SK-N-SH (cell line): ENCODE results near the gene FOXN4. TPM values are rescaled to one million over a fixed set of nuclear protein-coding genes. Genes with fewer than 3 reads are reported as not detected.

ENCODE experiments used
- CTCF ChIA-PET: fragments of 300-600, 350-600 bp; formaldehyde crosslinking; extraction: SDS; loops from one replicate; lab custom pipeline; 2021; lab: Yijun Ruan, JAX
- POLR2A ChIA-PET: fragments of 350-600 bp; sonication (Branson Sonifier 250); formaldehyde crosslinking; extraction: SDS; loops from one replicate; lab custom pipeline; 2020; ENCODE audit warnings: antibody characterized with exemption, inconsistent platforms; lab: Yijun Ruan, JAX
- DNase-seq: peaks from one replicate; pipeline ENCODE4 v3.0.0; 2012
- H2AFZ ChIP-seq: fragments of 200-600 bp; sonication (generic); 2 replicates; pipeline ENCODE4 v1.8.1; 2016; ENCODE audit warnings: antibody characterized with exemption, mild to moderate bottlenecking, low read depth
- H3F3A ChIP-seq: fragments of 200-600 bp; sonication (generic); replicated peaks from 2 replicates; pipeline ENCODE3; 2016; ENCODE audit warnings: antibody characterized with exemption, mild to moderate bottlenecking; ENCODE audit not compliant: insufficient read depth
- H3K27ac ChIP-seq, 2 experiments: fragments of 200-500 bp in 1 of 2; fragments of 200-600 bp in 1 of 2; sonication (Bioruptor generic) in 1 of 2; sonication (generic), shearing (Covaris generic) in 1 of 2; 2 replicates each; pipeline versions ENCODE4 v1.5.1 to v1.6.1; 2014 to 2016; ENCODE audit warnings: low read depth in 2 of 2, inconsistent platforms in 1 of 2, low read length in 1 of 2, mild to moderate bottlenecking in 1 of 2, mixed read lengths in 1 of 2
- H3K27me3 ChIP-seq: fragments of 200-600 bp; sonication (generic), shearing (Covaris generic); 2 replicates; pipeline ENCODE4 v1.6.1; 2016; ENCODE audit warnings: mixed run types; ENCODE audit not compliant: insufficient read depth
- H3K36me3 ChIP-seq, 2 experiments: fragments of 200-500 bp in 1 of 2; fragments of 200-600 bp in 1 of 2; sonication (Bioruptor generic) in 1 of 2; sonication (generic) in 1 of 2; replicated peaks in 1 of 2; 2 replicates each; pipeline versions ENCODE3 to v1.5.1; 2014 to 2016; ENCODE audit warnings: low read length in 1 of 2, mild to moderate bottlenecking in 1 of 2; ENCODE audit not compliant: insufficient read depth in 2 of 2, control insufficient read depth in 1 of 2
- H3K4me1 ChIP-seq, 2 experiments: fragments of 200-500 bp in 1 of 2; fragments of 200-600 bp in 1 of 2; sonication (Bioruptor generic) in 1 of 2; sonication (generic), shearing (Covaris generic) in 1 of 2; 2 replicates each; pipeline versions ENCODE4 v1.5.1 to v1.6.1; 2014 to 2016; ENCODE audit warnings: low read depth in 1 of 2, low read length in 1 of 2, mixed run types in 1 of 2; ENCODE audit not compliant: insufficient read depth in 2 of 2, control insufficient read depth in 1 of 2
- H3K4me2 ChIP-seq: fragments of 200-600 bp; sonication (generic), shearing (Covaris generic); 2 replicates; pipeline ENCODE4 v1.6.1; 2017; ENCODE audit warnings: mixed run types
- H3K4me3 ChIP-seq, 2 experiments: fragments of 200-500 bp in 1 of 2; fragments of 200-600 bp in 1 of 2; sonication (Bioruptor generic) in 1 of 2; sonication (generic), shearing (Covaris generic) in 1 of 2; 2 replicates each; pipeline versions ENCODE4 v1.5.1 to v1.8.1; 2014 to 2016; ENCODE audit warnings: low read depth in 2 of 2, inconsistent platforms in 1 of 2, low read length in 1 of 2, mild to moderate bottlenecking in 1 of 2, mixed read lengths in 1 of 2, moderate library complexity in 1 of 2
- H3K79me2 ChIP-seq: fragments of 200-600 bp; sonication (generic); 2 replicates; pipeline ENCODE4 v1.8.1; 2017; ENCODE audit warnings: mild to moderate bottlenecking; ENCODE audit not compliant: insufficient read depth
- H3K9ac ChIP-seq: fragments of 200-600 bp; sonication (generic); 2 replicates; pipeline ENCODE4 v1.6.1; 2017; ENCODE audit warnings: mixed run types
- H3K9me2 ChIP-seq: fragments of 200-600 bp; sonication (generic); 2 replicates; pipeline ENCODE4 v1.6.1; 2017; ENCODE audit warnings: mixed run types
- H3K9me3 ChIP-seq: fragments of 200-600 bp; sonication (generic); 2 replicates; pipeline ENCODE4 v1.6.1; 2017; ENCODE audit warnings: mixed run types, mild to moderate bottlenecking, moderate library complexity
- H4K20me1 ChIP-seq: fragments of 200-600 bp; sonication (generic); 2 replicates; pipeline ENCODE4 v1.6.1; 2017; ENCODE audit warnings: mild to moderate bottlenecking, mixed run types; ENCODE audit not compliant: insufficient read depth
- CHD2 ChIP-seq: fragments of 150-350 bp; IDR thresholded peaks from 2 replicates; pipeline ENCODE4 v1.6.1; 2018; ENCODE audit warnings: low read length; ENCODE audit not compliant: partially characterized antibody
- ELF1 ChIP-seq: IDR thresholded peaks from 2 replicates; pipeline ENCODE4 v1.4.0; 2012
- EZH2phosphoT487 ChIP-seq: fragments of 200-600 bp; sonication (generic); IDR thresholded peaks from 2 replicates; pipeline ENCODE4 v1.6.1; 2017; ENCODE audit warnings: low read depth, mixed run types, mild to moderate bottlenecking, antibody characterized with exemption, moderate library complexity, borderline replicate concordance
- FOSL2 ChIP-seq: IDR thresholded peaks from 2 replicates; pipeline ENCODE4 v1.4.0; 2012; ENCODE audit warnings: low read depth, mild to moderate bottlenecking, moderate library complexity, borderline replicate concordance
- FOXJ3 ChIP-seq: sonication (generic); formaldehyde crosslinking; IDR thresholded peaks from 2 replicates; pipeline ENCODE4 v1.5.1; 2020; ENCODE audit warnings: mild to moderate bottlenecking, missing genetic modification reagents
- FOXM1 ChIP-seq: IDR thresholded peaks from 2 replicates; pipeline ENCODE4 v1.4.0; 2012; ENCODE audit warnings: low read depth, mild to moderate bottlenecking
- GABPA ChIP-seq: IDR thresholded peaks from 2 replicates; pipeline ENCODE4 v1.4.0; 2012; ENCODE audit warnings: low read depth, mild to moderate bottlenecking
- NFIC ChIP-seq: IDR thresholded peaks from 2 replicates; pipeline ENCODE4 v1.4.0; 2012; ENCODE audit warnings: borderline replicate concordance
- NRF1 ChIP-seq: IDR thresholded peaks from 2 replicates; pipeline ENCODE4 v1.6.1; 2012; ENCODE audit warnings: low read depth, mild to moderate bottlenecking, low read length
- PBX3 ChIP-seq: IDR thresholded peaks from 2 replicates; pipeline ENCODE4; 2012
- POLR2AphosphoS5 ChIP-seq: IDR thresholded peaks from 2 replicates; pipeline ENCODE4 v1.6.1; 2012; ENCODE audit warnings: low read depth, low read length
- RAD21 ChIP-seq: IDR thresholded peaks from 2 replicates; pipeline ENCODE4 v1.6.1; 2012; ENCODE audit warnings: mild to moderate bottlenecking, low read length
- RCOR1 ChIP-seq: fragments of 150-350 bp; IDR thresholded peaks from 2 replicates; pipeline ENCODE4 v1.6.1; 2017; ENCODE audit warnings: antibody characterized with exemption, low read length
- RXRA ChIP-seq: IDR thresholded peaks from 2 replicates; pipeline ENCODE4 v1.4.0; 2012; ENCODE audit warnings: low read depth, mild to moderate bottlenecking, borderline replicate concordance
- SIN3A ChIP-seq: IDR thresholded peaks from 2 replicates; pipeline ENCODE4 v1.6.1; 2012; ENCODE audit warnings: low read depth, mild to moderate bottlenecking, low read length, moderate library complexity, borderline replicate concordance
- SMC3 ChIP-seq: IDR thresholded peaks from 2 replicates; pipeline ENCODE4 v1.6.1; 2012; ENCODE audit warnings: low read depth, low read length, improper control_type of control experiment
- TAF1 ChIP-seq: IDR thresholded peaks from 2 replicates; pipeline ENCODE4 v1.6.1; 2012; ENCODE audit warnings: low read depth, mild to moderate bottlenecking, low read length, moderate library complexity, borderline replicate concordance
- TCF12 ChIP-seq: IDR thresholded peaks from 2 replicates; pipeline ENCODE4 v1.4.0; 2012
- USF2 ChIP-seq: fragments of 150-350 bp; IDR thresholded peaks from 2 replicates; pipeline ENCODE4 v1.6.1; 2017; ENCODE audit warnings: antibody characterized with exemption, low read length, low read depth, borderline replicate concordance
- WGBS: methylation state at CpG from one replicate; pipeline ENCODE4 v1.1.6; 2017; ENCODE audit warnings: low lambda C conversion rate; 5-methylcytosine and 5-hydroxymethylcytosine counted together
- polyA plus RNA-seq, 3 experiments: library from polyadenylated mRNA; depleted of rRNA; stranded (reverse); fragments of >200 nt; gene quantifications; 2 replicates each; pipeline ENCODE4 v1.2.3, GENCODE V29; 2012
- TF ChIP-seq, protein P1 (sequence below): IDR thresholded peaks from 2 replicates; pipeline ENCODE4 v1.4.0; 2012; ENCODE audit warnings: low read depth, borderline replicate concordance
- TF ChIP-seq, protein P2 (sequence below): fragments of 200-600 bp; sonication (generic); IDR thresholded peaks from 2 replicates; pipeline ENCODE4 v1.6.1; 2017; ENCODE audit warnings: antibody characterized with exemption, mild to moderate bottlenecking, moderate library complexity
- TF ChIP-seq, protein P3 (sequence below): fragments of 150-350 bp; IDR thresholded peaks from 2 replicates; pipeline ENCODE4 v1.6.1; 2016; ENCODE audit warnings: mild to moderate bottlenecking, low read depth, low read length

FOXN4 gene
- polyA plus RNA-seq, 1 of the 3 experiments (the other 2 are of a cell fraction): 0.10 TPM

DNA sequence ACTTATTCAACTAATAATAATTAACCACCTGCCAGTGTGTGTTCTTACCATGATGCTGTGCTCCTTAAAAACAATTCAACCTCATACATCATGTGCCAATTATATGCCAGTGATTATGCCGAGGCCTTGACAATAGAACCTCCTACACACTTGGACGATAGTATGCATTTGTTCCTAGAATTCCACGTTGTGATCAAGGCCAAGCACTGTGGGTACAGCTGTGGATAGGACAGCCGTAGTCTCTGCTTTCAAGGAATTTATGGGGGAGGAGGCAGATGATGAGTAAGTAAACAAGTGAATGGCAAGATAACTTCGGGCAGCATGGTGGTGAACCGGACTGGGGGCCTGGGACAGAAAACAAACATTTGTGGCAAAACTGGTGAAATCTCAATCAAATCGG lies 20.6 kb upstream of the FOXN4 start:
- no peaks in the 10 kb centered on the region for H3K79me2 ChIP-seq
- TF ChIP-seq TCF12 (no peak), NRF1 (no peak), FOXM1 (no peak), SMC3 (no peak), FOXJ3 (no peak), NFIC (no peak), SIN3A (no peak), GABPA (no peak), USF2 (no peak), RCOR1 (no peak), ELF1 (no peak), RXRA (no peak), POLR2AphosphoS5 (no peak), EZH2phosphoT487 (no peak), RAD21 (no peak)
- TF ChIP-seq, protein P1, sequence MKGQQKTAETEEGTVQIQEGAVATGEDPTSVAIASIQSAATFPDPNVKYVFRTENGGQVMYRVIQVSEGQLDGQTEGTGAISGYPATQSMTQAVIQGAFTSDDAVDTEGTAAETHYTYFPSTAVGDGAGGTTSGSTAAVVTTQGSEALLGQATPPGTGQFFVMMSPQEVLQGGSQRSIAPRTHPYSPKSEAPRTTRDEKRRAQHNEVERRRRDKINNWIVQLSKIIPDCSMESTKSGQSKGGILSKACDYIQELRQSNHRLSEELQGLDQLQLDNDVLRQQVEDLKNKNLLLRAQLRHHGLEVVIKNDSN: no peak
- TF ChIP-seq, protein P2, sequence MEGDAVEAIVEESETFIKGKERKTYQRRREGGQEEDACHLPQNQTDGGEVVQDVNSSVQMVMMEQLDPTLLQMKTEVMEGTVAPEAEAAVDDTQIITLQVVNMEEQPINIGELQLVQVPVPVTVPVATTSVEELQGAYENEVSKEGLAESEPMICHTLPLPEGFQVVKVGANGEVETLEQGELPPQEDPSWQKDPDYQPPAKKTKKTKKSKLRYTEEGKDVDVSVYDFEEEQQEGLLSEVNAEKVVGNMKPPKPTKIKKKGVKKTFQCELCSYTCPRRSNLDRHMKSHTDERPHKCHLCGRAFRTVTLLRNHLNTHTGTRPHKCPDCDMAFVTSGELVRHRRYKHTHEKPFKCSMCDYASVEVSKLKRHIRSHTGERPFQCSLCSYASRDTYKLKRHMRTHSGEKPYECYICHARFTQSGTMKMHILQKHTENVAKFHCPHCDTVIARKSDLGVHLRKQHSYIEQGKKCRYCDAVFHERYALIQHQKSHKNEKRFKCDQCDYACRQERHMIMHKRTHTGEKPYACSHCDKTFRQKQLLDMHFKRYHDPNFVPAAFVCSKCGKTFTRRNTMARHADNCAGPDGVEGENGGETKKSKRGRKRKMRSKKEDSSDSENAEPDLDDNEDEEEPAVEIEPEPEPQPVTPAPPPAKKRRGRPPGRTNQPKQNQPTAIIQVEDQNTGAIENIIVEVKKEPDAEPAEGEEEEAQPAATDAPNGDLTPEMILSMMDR: no peak
- TF ChIP-seq, all 33 proteins: peak for 0
- no peaks in the 10 kb centered on the region for H3K9me3 ChIP-seq
- POLR2A ChIA-PET: no interaction called here
- H3K9me2 ChIP-seq: no peaks in the 10 kb centered on the region
- peaks cover 0 to 9% of the 10 kb centered on the region in 2 experiments; a peak in 1 of 4 replicates for H3K4me1 ChIP-seq
- H3K9ac ChIP-seq: no peak overlapping the region
- WGBS: 64% methylated on average over 7 of the region's 7 CpGs
- no peaks in the 10 kb centered on the region for H3F3A ChIP-seq
- no peak overlapping the region for H3K4me3 ChIP-seq
- H2AFZ ChIP-seq: no peak overlapping the region
- H3K27ac ChIP-seq: no peak overlapping the region
- H3K27me3 ChIP-seq: no peaks in the 10 kb centered on the region
- H3K4me2 ChIP-seq: no peak overlapping the region
- no peaks in the 10 kb centered on the region for H3K36me3 ChIP-seq
- H4K20me1 ChIP-seq: no peaks in the 10 kb centered on the region
- no peak for DNase-seq
- CTCF ChIA-PET: no interaction called here

GRCh38 chr12:109329003-109329402 lies 19.9 kb upstream of the FOXN4 start:
- DNase-seq: no peak
- no peak overlapping the region for H2AFZ ChIP-seq
- CTCF ChIA-PET: interaction anchor here (1.1 kb wide), 1 partner anchor 65 kb away, joined by 3 read pairs; no protein-coding TSS in a partner anchor
- no peaks in the 10 kb centered on the region for H3K36me3 ChIP-seq
- H3K9ac ChIP-seq: no peak overlapping the region
- H3K9me2 ChIP-seq: no peaks in the 10 kb centered on the region
- H3K4me2 ChIP-seq: no peak overlapping the region
- H3K4me3 ChIP-seq: no peak overlapping the region
- no peaks in the 10 kb centered on the region for H3F3A ChIP-seq
- no peaks in the 10 kb centered on the region for H3K27me3 ChIP-seq
- H4K20me1 ChIP-seq: no peaks in the 10 kb centered on the region
- no peak overlapping the region for H3K27ac ChIP-seq
- 65% methylated on average over 3 of the region's 3 CpGs for WGBS
- H3K79me2 ChIP-seq: no peaks in the 10 kb centered on the region
- H3K4me1 ChIP-seq: peaks cover 0 to 9% of the 10 kb centered on the region in 2 experiments; a peak in 1 of 4 replicates
- no peaks in the 10 kb centered on the region for H3K9me3 ChIP-seq
- POLR2A ChIA-PET: no interaction called here
- TF ChIP-seq, protein P3, sequence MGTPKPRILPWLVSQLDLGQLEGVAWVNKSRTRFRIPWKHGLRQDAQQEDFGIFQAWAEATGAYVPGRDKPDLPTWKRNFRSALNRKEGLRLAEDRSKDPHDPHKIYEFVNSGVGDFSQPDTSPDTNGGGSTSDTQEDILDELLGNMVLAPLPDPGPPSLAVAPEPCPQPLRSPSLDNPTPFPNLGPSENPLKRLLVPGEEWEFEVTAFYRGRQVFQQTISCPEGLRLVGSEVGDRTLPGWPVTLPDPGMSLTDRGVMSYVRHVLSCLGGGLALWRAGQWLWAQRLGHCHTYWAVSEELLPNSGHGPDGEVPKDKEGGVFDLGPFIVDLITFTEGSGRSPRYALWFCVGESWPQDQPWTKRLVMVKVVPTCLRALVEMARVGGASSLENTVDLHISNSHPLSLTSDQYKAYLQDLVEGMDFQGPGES: no peak
- TF ChIP-seq NFIC (no peak), SIN3A (no peak), CHD2 (no peak), TAF1 (no peak), GABPA (no peak), PBX3 (no peak), NRF1 (no peak), POLR2AphosphoS5 (no peak), FOXM1 (no peak), FOSL2 (no peak), FOXJ3 (no peak)
- TF ChIP-seq, protein P1: no peak
